HepG2 (cell line): ENCODE measurements around the gene FGF7. TPM values are rescaled to one million over a fixed set of nuclear protein-coding genes. Genes with fewer than 3 reads are reported as not detected.

Experiments
- ATAC-seq: fragments of 200-7000 bp; cut with Tn5 transposase; 3 replicates; pipeline ENCODE4 v1.9.1; 2020; ENCODE audit warnings: mild to moderate bottlenecking, moderate library complexity
- BruUV-seq: library from RNA; stranded (reverse); fragments of 400-500 nt; replicated peaks from 2 replicates; lab custom pipeline; 2021; lab: Mats Ljungman, UMichigan
- CTCF ChIA-PET: fragments of 300-600 bp; formaldehyde crosslinking; extraction: SDS; loops from one replicate; lab custom pipeline; 2021; ENCODE audit warnings: low total read pairs, inconsistent platforms, low intra/inter-chr PET ratio; lab: Yijun Ruan, JAX
- POLR2A ChIA-PET: fragments of 350-600 bp; sonication (Branson Sonifier 250); formaldehyde crosslinking; loops from one replicate; lab custom pipeline; 2020; ENCODE audit warnings: antibody characterized with exemption, inconsistent platforms; lab: Yijun Ruan, JAX
- DNase-seq: peaks from one replicate; pipeline ENCODE4 v3.0.0-alpha.2; 2015; ENCODE audit warnings: low spot score
- FAIRE-seq: peaks from 3 replicates; lab custom pipeline; 2011; peaks lifted over from hg19 to GRCh38; lab: Jason Lieb, UNC
- H2AFZ ChIP-seq: one replicate; pipeline ENCODE4 v1.6.1; 2011; ENCODE audit warnings: low read length, inconsistent platforms
- H3K27ac ChIP-seq: fragments of 300-600 bp; 3 replicates; pipeline ENCODE4 v1.8.0; 2011; ENCODE audit warnings: mixed run types, mild to moderate bottlenecking, mixed read lengths, low read length, inconsistent platforms; ENCODE audit not compliant: insufficient read depth; ENCODE audit errors: extremely low read length
- H3K27me3 ChIP-seq, 2 experiments: fragments of 200-600 bp in 1 of 2; 2 replicates in 1 of 2; 3 replicates in 1 of 2; pipeline versions ENCODE4 v1.6.0 to v1.8.0; 2011; ENCODE audit warnings: low read length in 2 of 2, mild to moderate bottlenecking in 2 of 2, moderate library complexity in 2 of 2, inconsistent platforms in 1 of 2; ENCODE audit not compliant: insufficient read depth in 2 of 2, control insufficient read depth in 1 of 2
- H3K36me3 ChIP-seq, 2 experiments: fragments of 200-600 bp in 1 of 2; replicated peaks in 1 of 2; 2 replicates in 1 of 2; 3 replicates in 1 of 2; pipeline versions ENCODE4 v1.5.1 to v1.8.0; 2011; ENCODE audit warnings: low read length in 2 of 2, inconsistent platforms in 1 of 2; ENCODE audit not compliant: insufficient read depth in 2 of 2, control insufficient read depth in 1 of 2
- H3K4me1 ChIP-seq: 2 replicates; pipeline ENCODE4 v1.5.1; 2012; ENCODE audit warnings: low read length, inconsistent platforms; ENCODE audit not compliant: insufficient read depth
- H3K4me2 ChIP-seq: 2 replicates; pipeline ENCODE4 v1.6.0; 2011; ENCODE audit warnings: low read depth, low read length, inconsistent platforms
- H3K4me3 ChIP-seq, 3 experiments: fragments of 200-600 bp in 1 of 3; sonication (generic), shearing (Covaris generic) in 1 of 3; replicated peaks in 1 of 3; 2 replicates each; pipeline ENCODE4 v1.5.1; 2011 to 2016; ENCODE audit warnings: low read length in 3 of 3, inconsistent platforms in 2 of 3, low read depth in 2 of 3, mild to moderate bottlenecking in 2 of 3, control low read depth in 1 of 3, mixed read lengths in 1 of 3; ENCODE audit not compliant: insufficient read depth in 1 of 3
- H3K79me2 ChIP-seq: one replicate; pipeline ENCODE4 v1.6.1; 2011; ENCODE audit warnings: low read length, inconsistent platforms; ENCODE audit not compliant: insufficient read depth
- H3K9ac ChIP-seq: 2 replicates; pipeline ENCODE4 v1.6.0; 2011; ENCODE audit warnings: mild to moderate bottlenecking, low read depth, low read length, inconsistent platforms; ENCODE audit not compliant: insufficient read depth
- H3K9me3 ChIP-seq: 2 replicates; pipeline ENCODE4 v1.5.1; 2012; ENCODE audit warnings: mild to moderate bottlenecking, low read length
- H4K20me1 ChIP-seq: 2 replicates; pipeline ENCODE4 v1.6.0; 2011; ENCODE audit warnings: inconsistent platforms, mild to moderate bottlenecking, low read length, moderate library complexity; ENCODE audit not compliant: insufficient read depth
- ATF7 ChIP-seq, 2 experiments: fragments of 450-650 bp in 1 of 2; sonication (generic) in 1 of 2; formaldehyde crosslinking in 1 of 2; IDR thresholded peaks; 2 replicates each; pipeline versions ENCODE4 v1.4.0 to v1.6.1; 2016 to 2020; ENCODE audit warnings: antibody characterized with exemption in 1 of 2, mild to moderate bottlenecking in 1 of 2, missing genetic modification reagents in 1 of 2
- CHCHD3 ChIP-seq: sonication (generic); formaldehyde crosslinking; IDR thresholded peaks from 2 replicates; pipeline ENCODE4 v1.8.0; 2022; ENCODE audit warnings: mild to moderate bottlenecking, missing genetic modification reagents, moderate library complexity
- RBM39 ChIP-seq: fragments of 200-400 bp; formaldehyde crosslinking; IDR thresholded peaks from one replicate; pipeline ENCODE4 v1.6.1; 2018; ENCODE audit warnings: antibody characterized with exemption, mild to moderate bottlenecking, low read depth, low read length; ENCODE audit not compliant: poor library complexity, severe bottlenecking
- ZBTB4 ChIP-seq: sonication (generic); formaldehyde crosslinking; IDR thresholded peaks from 2 replicates; pipeline ENCODE4 v1.4.0; 2020; ENCODE audit warnings: missing genetic modification reagents, mild to moderate bottlenecking, borderline replicate concordance
- ZNF124 ChIP-seq: sonication (generic); formaldehyde crosslinking; IDR thresholded peaks from 2 replicates; pipeline ENCODE4 v1.4.0; 2020; ENCODE audit warnings: missing genetic modification reagents
- ZNF180 ChIP-seq: sonication (generic); formaldehyde crosslinking; IDR thresholded peaks from 2 replicates; pipeline ENCODE4 v1.4.0; 2020; ENCODE audit warnings: low read depth, missing genetic modification reagents, borderline replicate concordance
- ZNF264 ChIP-seq: sonication (generic); formaldehyde crosslinking; IDR thresholded peaks from 2 replicates; pipeline ENCODE4 v1.4.0; 2020; ENCODE audit warnings: missing genetic modification reagents
- ZNF431 ChIP-seq: sonication (generic); formaldehyde crosslinking; IDR thresholded peaks from 2 replicates; pipeline ENCODE4 v1.9.0; 2022; ENCODE audit warnings: missing genetic modification reagents, low read depth, mild to moderate bottlenecking, borderline replicate concordance
- ZNF703 ChIP-seq: sonication (generic); formaldehyde crosslinking; IDR thresholded peaks from 2 replicates; pipeline ENCODE4 v1.5.1; 2020; ENCODE audit warnings: missing genetic modification reagents, mild to moderate bottlenecking, moderate library complexity, borderline replicate concordance
- WGBS: methylation state at CpG from one replicate; pipeline ENCODE4 v1.1.6; 2017; ENCODE audit warnings: low lambda C conversion rate; 5-methylcytosine and 5-hydroxymethylcytosine counted together
- in situ Hi-C: cut with HindIII; loops from 2 replicates; pipeline ENCODE4 v1.10.0; 2017; ENCODE audit warnings: low pct_unique_long_range_greater_than_20kb; ENCODE audit not compliant: extremely low pct_ligation_motif_present
- intact Hi-C: fragments of 100-400 bp; cut with micrococcal nuclease; formaldehyde crosslinking; loops from one replicate; pipeline ENCODE4 v1.10.0; 2022; ENCODE audit not compliant: unreplicated experiment
- polyA plus RNA-seq, 8 experiments: library from polyadenylated mRNA; depleted of rRNA in 3 of 8; stranded (reverse) in 7 of 8; unstranded in 1 of 8; fragments of >200 nt; fragmentation: Illumina TruSeq in 4 of 8; extraction: Trizol in 4 of 8; gene quantifications; 2 replicates each; pipeline versions ENCODE4 v1.2.1 to v1.2.3, GENCODE V29; 2011 to 2016; ENCODE audit warnings: low read depth in 4 of 8, missing spikeins in 1 of 8, mixed read lengths in 1 of 8; ENCODE audit not compliant: insufficient read depth in 1 of 8
- total RNA-seq, 5 experiments: library from RNA; depleted of rRNA; stranded (reverse); fragments of >200 nt; fragmentation: Illumina TruSeq; extraction: Trizol; gene quantifications; 2 replicates each; pipeline ENCODE4 v1.2.3, GENCODE V29; 2016; ENCODE audit warnings: low read depth in 1 of 5

FGF7 gene
- total and polyA plus RNA-seq, 2 of the 13 experiments (the other 11 are each of a cell fraction or from before 2014, with no cell fraction given), result not detected

- TF ChIP-seq ZNF180 (CRISPR knock-in tag) (no peak), CHCHD3 (CRISPR knock-in tag) (no peak), ZNF264 (no peak), ZBTB4 (CRISPR knock-in tag) (no peak)
- POLR2A ChIA-PET, result no interaction called here
- in situ Hi-C loops, result no loop called here
Measured at GRCh38 chr15:49492151-49492550, 69.1 kb downstream of the FGF7 start.

GRCh38 chr15:49492830-49493229, 69.8 kb downstream of the FGF7 start:
- intact Hi-C loops, result no loop called here

More at GRCh38 chr15:49492151-49492550, 69.1 kb downstream of the FGF7 start:
- Histone ChIP-seq H3K4me3 (no peak overlapping the region), H2AFZ (no peak overlapping the region), H3K4me1 (no peaks in the 10 kb centered on the region), H3K4me2 (no peak overlapping the region), H3K36me3 (no peaks in the 10 kb centered on the region), H3K9ac (no peak overlapping the region), H3K9me3 (no peaks in the 10 kb centered on the region), H3K27ac (no peak overlapping the region), H3K27me3 (no peaks in the 10 kb centered on the region), H4K20me1 (no peaks in the 10 kb centered on the region), H3K79me2 (no peaks in the 10 kb centered on the region)
- CTCF ChIA-PET, result no interaction called here
- ATAC-seq (no peak), DNase-seq (no peak), FAIRE-seq (no peak)
- no TSS peak for BruUV-seq
- intact Hi-C loops, result no loop called here
- 28% methylated on average over 2 of the region's 2 CpGs for WGBS

More at GRCh38 chr15:49492830-49493229, 69.8 kb downstream of the FGF7 start:
- in situ Hi-C loops, result no loop called here
- no peaks in the 10 kb centered on the region for H4K20me1 ChIP-seq
- no peaks in the 10 kb centered on the region for H3K36me3 ChIP-seq
- H3K27me3 ChIP-seq, result no peaks in the 10 kb centered on the region
- TF ChIP-seq ZNF431 (CRISPR knock-in tag) (no peak), RBM39 (no peak), ZNF124 (CRISPR knock-in tag) (no peak), ZNF703 (CRISPR knock-in tag) (no peak), ATF7 (IDR thresholded peaks at IDR 0.05) (0 out of 2 replicates have a peak, but pooled peaks have one; percentile 9), ATF7 (CRISPR knock-in tag; IDR thresholded peaks at IDR 0.05) (no peak)
- BruUV-seq, result no TSS peak
- no peak overlapping the region for H3K4me2 ChIP-seq
- CTCF ChIA-PET, result no interaction called here
- H3K9me3 ChIP-seq, result no peaks in the 10 kb centered on the region
- no peak overlapping the region for H3K4me3 ChIP-seq
- FAIRE-seq (no peak), ATAC-seq (no peak), DNase-seq (no peak)
- H2AFZ ChIP-seq, result no peak overlapping the region
- no peaks in the 10 kb centered on the region for H3K4me1 ChIP-seq
- H3K27ac ChIP-seq, result no peak overlapping the region
- no peak overlapping the region for H3K9ac ChIP-seq
- WGBS, result 0% methylated on average over 1 of the region's 1 CpG
- POLR2A ChIA-PET, result no interaction called here
- no peaks in the 10 kb centered on the region for H3K79me2 ChIP-seq
